ENCODE measurements around the gene RPN2.
A peak's percentile ranks its signal among the peaks of the same experiment; 100 is the strongest.

Gene RPN2

GRCh38 chr20:37282556-37282955 is 103.4 kb downstream of the RPN2 start:
- Mint-ChIP-seq H3K9me3 (no peaks in the 10 kb centered on the region), H3K27me3 (peaks cover 37% of the 10 kb centered on the region), H3K4me3 (no peak overlapping the region), H3K27ac (no peak overlapping the region), H3K36me3 (no peaks in the 10 kb centered on the region), H3K4me1 (no peaks in the 10 kb centered on the region)
- DNase-seq: no peak
- CTCF ChIA-PET: interaction anchor here (1.0 to 1.5 kb wide), 5 partner anchors 14 to 248 kb away, joined by 3 to 4 read pairs (median 4); partner anchors contain the start of gene BLCAP

DNA sequence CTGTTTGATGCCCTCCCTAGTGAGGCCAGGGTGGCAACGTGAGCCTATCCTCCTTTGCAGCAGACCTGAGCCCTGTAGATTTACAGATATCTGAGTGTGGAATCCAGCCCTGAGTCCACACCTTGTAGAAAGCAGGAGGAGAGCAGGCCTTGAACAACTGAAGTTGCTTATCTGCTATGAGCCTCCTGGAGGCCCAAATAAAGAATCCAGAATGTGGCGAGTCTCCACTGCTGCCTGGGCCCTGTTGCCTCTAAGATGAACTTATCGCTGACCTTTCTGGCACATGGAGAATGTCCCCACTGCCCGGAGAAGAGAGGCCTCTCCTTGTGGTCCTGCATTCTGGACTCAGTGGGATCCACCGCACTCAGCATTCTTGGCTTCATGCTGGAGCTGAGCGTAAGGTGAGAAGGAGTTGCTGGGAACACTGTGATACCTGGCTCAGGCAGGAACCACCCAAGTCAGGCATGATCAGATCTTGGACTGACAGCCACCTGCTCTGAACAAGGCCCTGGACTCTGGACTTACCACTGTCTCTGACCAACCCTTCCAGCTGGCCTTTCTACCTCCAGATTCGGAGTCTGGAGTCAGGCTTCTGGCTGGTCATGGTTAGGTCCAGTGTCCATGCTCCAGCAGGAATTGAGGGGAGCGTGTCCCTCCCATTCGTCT is 104.5 kb downstream of the RPN2 start:
- H3K9me3 Mint-ChIP-seq: no peaks in the 10 kb centered on the region
- CTCF ChIA-PET: interaction anchor here (1.2 to 1.5 kb wide), 2 partner anchors 18 to 101 kb away, joined by 3 to 4 read pairs; no protein-coding TSS in a partner anchor
- H3K27ac Mint-ChIP-seq: no peak overlapping the region
- peaks cover 2% of the 10 kb centered on the region for H3K4me1 Mint-ChIP-seq
- H3K27me3 Mint-ChIP-seq: peaks cover 37% of the 10 kb centered on the region
- no peak for DNase-seq
- H3K4me3 Mint-ChIP-seq: no peak overlapping the region
- no peaks in the 10 kb centered on the region for H3K36me3 Mint-ChIP-seq

GRCh38 chr20:37284691-37285161 is 105.6 kb downstream of the RPN2 start:
- no peak for DNase-seq
- CTCF ChIA-PET: interaction anchor here (1.1 to 1.2 kb wide), 2 partner anchors 100 to 114 kb away, joined by 3 read pairs; no protein-coding TSS in a partner anchor
- Mint-ChIP-seq H3K27ac (no peak overlapping the region), H3K9me3 (no peaks in the 10 kb centered on the region), H3K4me3 (no peak overlapping the region), H3K27me3 (peaks cover 32% of the 10 kb centered on the region), H3K4me1 (peaks cover 7% of the 10 kb centered on the region), H3K36me3 (no peaks in the 10 kb centered on the region)

DNA sequence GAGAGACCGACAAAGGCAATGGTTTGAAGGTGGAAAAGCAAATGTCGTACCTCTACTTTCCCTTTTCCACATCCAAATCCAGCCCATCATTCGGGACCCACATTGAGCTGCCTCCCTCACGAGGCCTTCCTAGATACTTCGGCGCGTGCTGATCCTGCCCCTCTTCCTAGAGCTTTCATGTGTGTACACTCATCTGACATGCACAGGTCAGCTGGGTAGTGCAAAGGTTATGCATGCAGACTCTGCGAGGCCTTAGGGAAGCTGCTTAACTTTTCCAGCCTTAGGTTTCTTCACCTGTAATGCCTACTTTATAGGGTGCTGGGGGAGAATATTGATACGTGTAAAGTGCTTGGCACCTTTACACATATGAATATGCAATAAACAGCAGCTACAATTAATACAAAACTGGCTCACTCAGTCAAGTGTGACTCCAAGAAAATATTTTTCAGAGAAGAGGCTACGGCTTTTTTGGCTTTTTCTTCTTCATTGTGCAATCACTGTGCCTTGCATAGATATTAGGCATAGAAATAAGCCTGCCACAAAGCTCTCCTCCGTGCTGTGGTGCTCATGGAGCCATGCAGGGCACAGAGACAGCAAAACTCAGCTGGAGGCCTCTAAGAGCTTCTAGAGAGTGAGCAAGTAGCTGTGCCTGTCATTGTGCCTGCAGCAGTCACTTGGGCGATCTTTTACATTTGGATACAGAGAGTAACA is 106.7 kb downstream of the RPN2 start:
- Mint-ChIP-seq H3K4me3 (no peak overlapping the region), H3K27me3 (peaks cover 26% of the 10 kb centered on the region), H3K27ac (no peak overlapping the region), H3K36me3 (no peaks in the 10 kb centered on the region), H3K4me1 (peaks cover 12% of the 10 kb centered on the region), H3K9me3 (no peaks in the 10 kb centered on the region)
- no peak for DNase-seq
- CTCF ChIA-PET: interaction anchor here (0.9 to 1.1 kb wide), 2 partner anchors 9 to 113 kb away, joined by 3 to 5 read pairs; no protein-coding TSS in a partner anchor

- no peak for DNase-seq
- no peaks in the 10 kb centered on the region for H3K9me3 Mint-ChIP-seq
- H3K27me3 Mint-ChIP-seq: peaks cover 19% of the 10 kb centered on the region
- H3K4me1 Mint-ChIP-seq: peaks cover 26% of the 10 kb centered on the region
- H3K27ac Mint-ChIP-seq: no peak overlapping the region
- H3K4me3 Mint-ChIP-seq: peak overlapping the region; percentile 21
- CTCF ChIA-PET: interaction anchor here (1.6 kb wide), 1 partner anchor 17 kb away, joined by 3 read pairs; no protein-coding TSS in a partner anchor
- H3K36me3 Mint-ChIP-seq: peaks cover 15% of the 10 kb centered on the region
These were observed 109.0 kb downstream of the RPN2 start for GRCh38 chr20:37288091-37288490.

DNA sequence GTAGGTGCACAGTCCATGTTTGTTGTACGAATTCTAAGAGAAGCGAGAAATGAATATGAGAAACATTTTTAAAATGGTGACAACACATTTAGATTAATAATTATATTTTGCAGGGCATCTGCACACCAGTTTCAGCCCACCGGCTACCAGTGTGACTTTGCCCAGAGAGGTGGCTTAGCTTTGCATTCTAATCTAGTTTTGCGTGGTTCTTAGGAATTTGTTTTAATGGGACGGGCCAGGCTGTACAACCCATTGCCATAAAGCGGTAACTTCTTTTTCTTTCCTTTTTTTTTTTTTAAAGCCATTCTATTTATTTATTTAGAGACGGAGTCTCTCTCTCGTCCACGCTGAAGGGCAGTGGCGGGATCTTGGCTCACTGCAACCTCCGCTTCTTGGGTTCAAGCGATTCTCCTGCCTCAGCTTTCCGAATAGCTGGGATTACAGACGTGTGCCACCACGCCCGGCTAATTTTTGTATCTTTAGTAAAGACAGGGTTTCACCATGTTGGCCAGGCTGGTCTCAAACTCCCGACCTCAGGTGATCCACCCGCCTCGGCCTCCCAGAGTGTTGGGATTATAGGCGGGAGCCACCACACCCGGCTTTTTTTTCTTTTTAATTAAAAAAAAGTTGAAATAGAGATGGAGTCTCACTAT is 111.2 kb downstream of the RPN2 start:
- Mint-ChIP-seq H3K9me3 (peaks cover 3% of the 10 kb centered on the region), H3K27ac (peak overlapping the region; percentile 96), H3K4me1 (peaks cover 32% of the 10 kb centered on the region), H3K4me3 (peak overlapping the region; percentile 88), H3K36me3 (peaks cover 20% of the 10 kb centered on the region), H3K27me3 (peaks cover 8% of the 10 kb centered on the region)
- DNase-seq: no peak
- CTCF ChIA-PET: no interaction called here
